ENCODE results near the gene EPN1. TPM values are rescaled to one million over a fixed set of nuclear protein-coding genes. Genes with fewer than 3 reads are reported as not detected.

EPN1 gene
- total RNA-seq, 1 experiment from 2014 or later: 43.6 TPM

- no peak for DNase-seq (ENCODE audit: low spot score)
Measured at GRCh38 chr19:55679343-55680257, 4.6 kb downstream of the EPN1 start.

- DNase-seq (ENCODE audit: low spot score): no peak
Measured at GRCh38 chr19:55680339-55681130, 5.5 kb downstream of the EPN1 start.

- no peak for DNase-seq (ENCODE audit: low spot score)
Measured at GRCh38 chr19:55681131-55682092, 6.4 kb downstream of the EPN1 start.

- no peak for DNase-seq (ENCODE audit: low spot score)
Measured at GRCh38 chr19:55683449-55684261, 8.6 kb downstream of the EPN1 start.

- DNase-seq (ENCODE audit: low spot score): no peak
Measured at GRCh38 chr19:55684946-55685681, 10.1 kb downstream of the EPN1 start.

GRCh38 chr19:55685776-55686175 is 10.8 kb downstream of the EPN1 start:
- DNase-seq (ENCODE audit: low spot score): no peak

- DNase-seq (ENCODE audit: low spot score): no peak
Measured at GRCh38 chr19:55686311-55687050, 11.5 kb downstream of the EPN1 start.

- DNase-seq (ENCODE audit: low spot score): no peak
Measured at GRCh38 chr19:55687281-55688201, 12.5 kb downstream of the EPN1 start.

GRCh38 chr19:55688422-55689218 is 13.6 kb downstream of the EPN1 start:
- DNase-seq (ENCODE audit: low spot score): no peak

- no peak for DNase-seq (ENCODE audit: low spot score)
Measured at GRCh38 chr19:55689411-55690108, 14.5 kb downstream of the EPN1 start.

- DNase-seq (ENCODE audit: low spot score): no peak
Measured at GRCh38 chr19:55690109-55690768, 15.2 kb downstream of the EPN1 start.

- DNase-seq (ENCODE audit: low spot score): no peak
Measured at GRCh38 chr19:55690769-55691545, 15.9 kb downstream of the EPN1 start.

- no peak for DNase-seq (ENCODE audit: low spot score)
Measured at GRCh38 chr19:55691561-55692481, 16.8 kb downstream of the EPN1 start.

- no peak for DNase-seq (ENCODE audit: low spot score)
Measured at GRCh38 chr19:55692681-55693081, 17.7 kb downstream of the EPN1 start.
